Measurements from ENCODE around the gene CHN2. TPM values are rescaled to one million over a fixed set of nuclear protein-coding genes. Genes with fewer than 3 reads are reported as not detected.

CHN2 gene
- polyA plus RNA-seq, 1 donor from 2014 or later, result 136 TPM

DNA sequence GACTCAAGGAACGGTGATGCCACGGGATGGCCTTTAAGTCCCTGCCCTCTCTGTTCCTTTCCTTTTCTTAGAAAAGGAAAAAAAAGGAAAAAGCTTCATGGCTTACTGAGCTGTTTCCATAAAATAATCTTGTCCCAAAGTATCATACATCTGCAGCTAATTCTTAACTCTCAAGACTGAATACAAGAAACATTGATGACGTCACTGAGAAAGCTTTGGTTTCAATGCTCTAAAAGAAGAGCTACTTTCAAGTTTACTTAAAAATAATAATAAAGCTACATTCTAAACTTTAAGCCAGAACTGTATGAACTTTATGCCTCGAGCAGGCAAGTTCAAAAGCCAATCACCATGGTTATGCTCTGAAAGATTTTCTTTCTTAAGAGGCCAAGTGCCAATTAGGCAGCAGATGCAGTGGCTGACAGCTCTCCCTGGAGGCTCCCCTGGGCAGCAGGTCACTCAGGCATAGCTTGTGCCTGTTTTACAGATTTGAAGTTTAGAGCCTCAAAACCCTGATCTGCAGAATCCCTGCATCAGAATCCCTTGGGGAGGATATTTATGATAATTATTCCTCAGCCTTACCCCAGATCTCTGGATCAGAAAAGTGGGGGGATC is 165.0 kb downstream of the CHN2 start:
- H2AFZ ChIP-seq (ENCODE audit: low read depth, low read length), result no peak overlapping the region
- no peaks in the 10 kb centered on the region for H3K27me3 ChIP-seq (ENCODE audit: insufficient read depth, low read depth, low read length)
- no peak overlapping the region for H3K27ac ChIP-seq (ENCODE audit: low read length)
- H3K36me3 ChIP-seq (ENCODE audit: insufficient read depth, low read length), result no peaks in the 10 kb centered on the region
- no peaks in the 10 kb centered on the region for H3K9me3 ChIP-seq (ENCODE audit: low read length)
- H3K4me2 ChIP-seq (ENCODE audit: low read length), result no peak overlapping the region
- H3K9me2 ChIP-seq (ENCODE audit: insufficient read depth, low read length), result no peaks in the 10 kb centered on the region
- H3F3A ChIP-seq (ENCODE audit: insufficient read depth, low read length, poor library complexity, severe bottlenecking), result no peaks in the 10 kb centered on the region
- no peaks in the 10 kb centered on the region for H4K20me1 ChIP-seq (ENCODE audit: insufficient read depth)
- no peak overlapping the region for H3K9ac ChIP-seq (ENCODE audit: low read length)
- TF ChIP-seq EP300 (conservative IDR thresholded peaks at IDR 0.05; ENCODE audit: poor library complexity, severe bottlenecking), result no peak
- TF ChIP-seq EZH2 (IDR thresholded peaks at IDR 0.05; ENCODE audit: borderline replicate concordance, insufficient read depth, low read length, poor library complexity, severe bottlenecking), result no peak
- no peak for TF ChIP-seq SMC3 (conservative IDR thresholded peaks at IDR 0.05; ENCODE audit: poor library complexity)
- no peak for TF ChIP-seq TAF1 (IDR thresholded peaks at IDR 0.05; ENCODE audit: low read depth)
- TF ChIP-seq, protein P1, sequence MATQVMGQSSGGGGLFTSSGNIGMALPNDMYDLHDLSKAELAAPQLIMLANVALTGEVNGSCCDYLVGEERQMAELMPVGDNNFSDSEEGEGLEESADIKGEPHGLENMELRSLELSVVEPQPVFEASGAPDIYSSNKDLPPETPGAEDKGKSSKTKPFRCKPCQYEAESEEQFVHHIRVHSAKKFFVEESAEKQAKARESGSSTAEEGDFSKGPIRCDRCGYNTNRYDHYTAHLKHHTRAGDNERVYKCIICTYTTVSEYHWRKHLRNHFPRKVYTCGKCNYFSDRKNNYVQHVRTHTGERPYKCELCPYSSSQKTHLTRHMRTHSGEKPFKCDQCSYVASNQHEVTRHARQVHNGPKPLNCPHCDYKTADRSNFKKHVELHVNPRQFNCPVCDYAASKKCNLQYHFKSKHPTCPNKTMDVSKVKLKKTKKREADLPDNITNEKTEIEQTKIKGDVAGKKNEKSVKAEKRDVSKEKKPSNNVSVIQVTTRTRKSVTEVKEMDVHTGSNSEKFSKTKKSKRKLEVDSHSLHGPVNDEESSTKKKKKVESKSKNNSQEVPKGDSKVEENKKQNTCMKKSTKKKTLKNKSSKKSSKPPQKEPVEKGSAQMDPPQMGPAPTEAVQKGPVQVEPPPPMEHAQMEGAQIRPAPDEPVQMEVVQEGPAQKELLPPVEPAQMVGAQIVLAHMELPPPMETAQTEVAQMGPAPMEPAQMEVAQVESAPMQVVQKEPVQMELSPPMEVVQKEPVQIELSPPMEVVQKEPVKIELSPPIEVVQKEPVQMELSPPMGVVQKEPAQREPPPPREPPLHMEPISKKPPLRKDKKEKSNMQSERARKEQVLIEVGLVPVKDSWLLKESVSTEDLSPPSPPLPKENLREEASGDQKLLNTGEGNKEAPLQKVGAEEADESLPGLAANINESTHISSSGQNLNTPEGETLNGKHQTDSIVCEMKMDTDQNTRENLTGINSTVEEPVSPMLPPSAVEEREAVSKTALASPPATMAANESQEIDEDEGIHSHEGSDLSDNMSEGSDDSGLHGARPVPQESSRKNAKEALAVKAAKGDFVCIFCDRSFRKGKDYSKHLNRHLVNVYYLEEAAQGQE (IDR thresholded peaks at IDR 0.05; ENCODE audit: borderline replicate concordance), result no peak
- TF ChIP-seq RAD21 (conservative IDR thresholded peaks at IDR 0.05), result no peak
- TF ChIP-seq CTCF (IDR thresholded peaks at IDR 0.05; ENCODE audit: poor library complexity, severe bottlenecking), result no peak
- no peak for TF ChIP-seq POLR2AphosphoS5 (IDR thresholded peaks at IDR 0.05)
- no peak for TF ChIP-seq MXI1 (conservative IDR thresholded peaks at IDR 0.05; ENCODE audit: poor library complexity, severe bottlenecking)
- H3K4me3 ChIP-seq (ENCODE audit: low read length), result no peak overlapping the region
- no peaks in the 10 kb centered on the region for H3K79me2 ChIP-seq (replicated peaks; ENCODE audit: insufficient read depth, low read length)

DNA sequence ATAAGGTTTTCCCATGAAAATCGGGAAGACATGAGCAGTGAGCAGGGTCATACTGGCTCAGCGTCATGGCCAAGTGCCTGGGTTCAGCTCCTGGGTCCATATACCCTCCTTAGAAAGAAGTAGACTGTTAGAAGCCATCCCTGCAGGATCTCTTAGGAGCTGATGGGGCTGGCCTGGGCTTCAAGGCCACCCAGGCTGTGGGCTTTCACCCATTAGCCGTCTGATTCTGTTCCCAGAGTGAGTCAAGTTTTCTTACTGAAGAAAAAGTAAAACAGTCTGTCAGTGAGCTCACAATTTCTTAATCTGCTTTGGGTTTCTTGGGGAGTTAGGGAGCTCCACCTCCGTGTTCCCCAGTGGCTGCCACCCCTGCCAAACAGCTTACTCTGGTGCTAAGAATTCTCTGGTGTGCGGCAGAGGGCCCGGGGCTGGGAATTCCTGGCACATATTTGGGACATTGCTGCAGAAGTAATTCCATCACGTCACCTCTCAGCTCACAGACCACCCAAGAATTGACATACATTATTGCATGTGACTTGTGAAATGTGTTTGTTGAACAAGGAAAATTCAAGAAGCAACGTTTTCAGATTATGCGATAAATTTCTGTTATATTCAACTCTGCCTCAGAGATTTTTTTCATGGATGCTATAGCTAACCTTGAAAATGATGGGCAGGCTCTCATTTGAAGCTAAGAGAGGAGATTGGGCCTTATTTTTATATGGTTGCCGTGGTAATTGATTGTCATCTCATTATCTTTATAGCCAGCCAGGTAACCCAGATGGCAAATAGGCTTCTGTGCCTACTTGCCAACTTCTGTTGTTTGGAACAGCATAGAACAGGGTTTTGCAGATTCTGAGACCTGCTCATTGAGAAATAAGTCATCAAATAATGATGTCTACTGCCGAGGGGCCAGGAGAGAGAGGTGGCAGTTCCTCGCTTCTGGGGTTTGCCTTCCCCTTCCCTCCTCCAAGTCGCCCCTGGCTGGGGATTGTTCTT is 166.4 kb downstream of the CHN2 start:
- no peak overlapping the region for H2AFZ ChIP-seq (ENCODE audit: low read depth, low read length)
- no peaks in the 10 kb centered on the region for H4K20me1 ChIP-seq (ENCODE audit: insufficient read depth)
- H3K9me3 ChIP-seq (ENCODE audit: low read length), result no peaks in the 10 kb centered on the region
- no peaks in the 10 kb centered on the region for H3K79me2 ChIP-seq (replicated peaks; ENCODE audit: insufficient read depth, low read length)
- H3K27ac ChIP-seq (ENCODE audit: low read length), result no peak overlapping the region
- no peak overlapping the region for H3K4me2 ChIP-seq (ENCODE audit: low read length)
- H3K9me2 ChIP-seq (ENCODE audit: insufficient read depth, low read length), result no peaks in the 10 kb centered on the region
- no peaks in the 10 kb centered on the region for H3K36me3 ChIP-seq (ENCODE audit: insufficient read depth, low read length)
- no peak overlapping the region for H3K9ac ChIP-seq (ENCODE audit: low read length)
- no peaks in the 10 kb centered on the region for H3K27me3 ChIP-seq (ENCODE audit: insufficient read depth, low read depth, low read length)
- H3K4me3 ChIP-seq (ENCODE audit: low read length), result no peak overlapping the region
- TF ChIP-seq, protein P1 (IDR thresholded peaks at IDR 0.05; ENCODE audit: borderline replicate concordance), result no peak
- TF ChIP-seq EZH2 (IDR thresholded peaks at IDR 0.05; ENCODE audit: borderline replicate concordance, insufficient read depth, low read length, poor library complexity, severe bottlenecking), result no peak
- TF ChIP-seq TAF1 (IDR thresholded peaks at IDR 0.05; ENCODE audit: low read depth), result no peak
- no peak for TF ChIP-seq CTCF (IDR thresholded peaks at IDR 0.05; ENCODE audit: poor library complexity, severe bottlenecking)
- TF ChIP-seq SMC3 (conservative IDR thresholded peaks at IDR 0.05; ENCODE audit: poor library complexity), result no peak
- no peak for TF ChIP-seq EP300 (conservative IDR thresholded peaks at IDR 0.05; ENCODE audit: poor library complexity, severe bottlenecking)
- no peak for TF ChIP-seq RAD21 (conservative IDR thresholded peaks at IDR 0.05)
- TF ChIP-seq MXI1 (conservative IDR thresholded peaks at IDR 0.05; ENCODE audit: poor library complexity, severe bottlenecking), result no peak
- no peak for TF ChIP-seq POLR2AphosphoS5 (IDR thresholded peaks at IDR 0.05)
- no peaks in the 10 kb centered on the region for H3F3A ChIP-seq (ENCODE audit: insufficient read depth, low read length, poor library complexity, severe bottlenecking)
